Measurements from ENCODE around the gene SLC2A4RG. TPM values are rescaled to one million over a fixed set of nuclear protein-coding genes. Genes with fewer than 3 reads are reported as not detected.
A peak's percentile ranks its signal among the peaks of the same experiment; 100 is the strongest.
"Not testable (repeated sequence)": the region's sequence is repeated elsewhere in the genome, so short reads cannot be mapped to it uniquely, and the experiment has no call there.

The SLC2A4RG gene
- total and polyA plus RNA-seq, 2 experiments from 2014 or later, result 46.6 to 177 TPM

GRCh38 chr20:63771046-63771707 is 31.6 kb downstream of the SLC2A4RG start:
- DNase-seq (ENCODE audit: low read depth in 1 of 2, low spot score in 1 of 2), result no peak
- Histone ChIP-seq H3K27me3 (no peaks in the 10 kb centered on the region), H3K27ac (no peak overlapping the region)

GRCh38 chr20:63772781-63773518 is 33.4 kb downstream of the SLC2A4RG start:
- no peak overlapping the region for H3K27ac ChIP-seq
- no peaks in the 10 kb centered on the region for H3K9me3 ChIP-seq (ENCODE audit: low read depth)

More at GRCh38 chr20:63771046-63771707, 31.6 kb downstream of the SLC2A4RG start:
- Histone ChIP-seq H3K36me3 (peaks cover 23% of the 10 kb centered on the region), H3K4me3 (no peak overlapping the region), H3K4me1 (ENCODE audit: low read depth) (peaks cover 6% of the 10 kb centered on the region), H3K9me3 (ENCODE audit: low read depth) (no peaks in the 10 kb centered on the region)
- no peak for TF ChIP-seq CTCF (IDR thresholded peaks at IDR 0.05; ENCODE audit: low read depth, low read length)

GRCh38 chr20:63773571-63774241 is 34.1 kb downstream of the SLC2A4RG start:
- Histone ChIP-seq H3K36me3 (peaks cover 12% of the 10 kb centered on the region), H3K27me3 (no peaks in the 10 kb centered on the region), H3K9me3 (ENCODE audit: low read depth) (no peaks in the 10 kb centered on the region), H3K4me3 (no peak overlapping the region), H3K27ac (no peak overlapping the region), H3K4me1 (ENCODE audit: low read depth) (peaks cover 6% of the 10 kb centered on the region)
- no peak for TF ChIP-seq CTCF (IDR thresholded peaks at IDR 0.05; ENCODE audit: low read depth, low read length)
- no peak for DNase-seq (ENCODE audit: low read depth in 1 of 2, low spot score in 1 of 2)

More at GRCh38 chr20:63772781-63773518, 33.4 kb downstream of the SLC2A4RG start:
- TF ChIP-seq CTCF (IDR thresholded peaks at IDR 0.05; ENCODE audit: low read depth, low read length), result no peak
- H3K36me3 ChIP-seq, result peaks cover 13% of the 10 kb centered on the region
- DNase-seq (ENCODE audit: low read depth in 1 of 2, low spot score in 1 of 2), result no peak
- H3K4me3 ChIP-seq, result no peak overlapping the region
- H3K4me1 ChIP-seq (ENCODE audit: low read depth), result peaks cover 6% of the 10 kb centered on the region
- no peaks in the 10 kb centered on the region for H3K27me3 ChIP-seq

- no peak for DNase-seq (ENCODE audit: low read depth in 1 of 2, low spot score in 1 of 2)
- Histone ChIP-seq H3K27me3 (no peaks in the 10 kb centered on the region), H3K27ac (no peak overlapping the region), H3K9me3 (ENCODE audit: low read depth) (no peaks in the 10 kb centered on the region), H3K4me3 (no peak overlapping the region), H3K4me1 (ENCODE audit: low read depth) (peaks cover 6% of the 10 kb centered on the region), H3K36me3 (peaks cover 6% of the 10 kb centered on the region)
- TF ChIP-seq CTCF (IDR thresholded peaks at IDR 0.05; ENCODE audit: low read depth, low read length), result no peak
Measured at GRCh38 chr20:63774306-63774705, 34.7 kb downstream of the SLC2A4RG start.

GRCh38 chr20:63775096-63775978 is 35.8 kb downstream of the SLC2A4RG start:
- Histone ChIP-seq H3K4me3 (no peak overlapping the region), H3K4me1 (ENCODE audit: low read depth) (peaks cover 6% of the 10 kb centered on the region), H3K27me3 (no peaks in the 10 kb centered on the region), H3K36me3 (peaks cover 6% of the 10 kb centered on the region), H3K27ac (peak overlapping the region; percentile 81), H3K9me3 (ENCODE audit: low read depth) (no peaks in the 10 kb centered on the region)
- peak; percentile 51 to 95 for DNase-seq (ENCODE audit: low read depth in 1 of 2, low spot score in 1 of 2)
- peak; percentile 79 for TF ChIP-seq CTCF (IDR thresholded peaks at IDR 0.05; ENCODE audit: low read depth, low read length)

- not testable (repeated sequence) for DNase-seq (ENCODE audit: low read depth in 1 of 2, low spot score in 1 of 2); H3K4me1 ChIP-seq (ENCODE audit: low read depth); H3K4me3 ChIP-seq; H3K9me3 ChIP-seq (ENCODE audit: low read depth); H3K27ac ChIP-seq; H3K27me3 ChIP-seq; H3K36me3 ChIP-seq
Measured at GRCh38 chr20:63776875-63777274, 37.3 kb downstream of the SLC2A4RG start.

All from cardiac muscle cell (in vitro differentiated cells and primary cell).